COLO668 (cell line): ENCODE results near the gene MYCBP2.
"Not testable (repeated sequence)": the region's sequence is repeated elsewhere in the genome, so short reads cannot be mapped to it uniquely, and the experiment has no call there.

Source experiments
- DNase-seq: peaks from one replicate; lab custom pipeline; 2025; ENCODE audit not compliant: unreplicated experiment; lab: John Stamatoyannopoulos, UW

The MYCBP2 gene

GRCh38 chr13:77034881-77035280 lies 292.0 kb downstream of the MYCBP2 start:
- DNase-seq = no peak

GRCh38 chr13:77033717-77034302 lies 293.1 kb downstream of the MYCBP2 start:
- DNase-seq = no peak

GRCh38 chr13:77031656-77032243 lies 295.1 kb downstream of the MYCBP2 start:
- no peak for DNase-seq

- no peak for DNase-seq
These were observed 297.5 kb downstream of the MYCBP2 start for GRCh38 chr13:77029436-77029835.

- DNase-seq = peak; percentile 73
These were observed 298.7 kb downstream of the MYCBP2 start for GRCh38 chr13:77028202-77028601.

- peak; percentile 98 for DNase-seq
These were observed 299.9 kb downstream of the MYCBP2 start, which contains the start of gene FBXL3 for GRCh38 chr13:77026861-77027621. Gene FBXL3, minus strand, starts transcription at chr13:77027159. Its CDS starts 5,299 bp downstream, at chr13:77021860.

- peak; percentile 92 for DNase-seq
These were observed 300.5 kb downstream of the MYCBP2 start for GRCh38 chr13:77026255-77026860.

GRCh38 chr13:77022341-77022740 lies 304.6 kb downstream of the MYCBP2 start:
- DNase-seq = no peak

GRCh38 chr13:77019756-77020155 lies 307.1 kb downstream of the MYCBP2 start:
- no peak for DNase-seq

- no peak for DNase-seq
These were observed 309.8 kb downstream of the MYCBP2 start for GRCh38 chr13:77016888-77017623.

GRCh38 chr13:77016251-77016812 lies 310.6 kb downstream of the MYCBP2 start:
- DNase-seq = no peak

- DNase-seq = no peak
These were observed 311.8 kb downstream of the MYCBP2 start for GRCh38 chr13:77014906-77015685.

GRCh38 chr13:77013853-77014542 lies 312.9 kb downstream of the MYCBP2 start:
- DNase-seq = no peak

GRCh38 chr13:77009719-77010118 lies 317.2 kb downstream of the MYCBP2 start:
- not testable (repeated sequence) for DNase-seq

- DNase-seq = no peak
These were observed 317.9 kb downstream of the MYCBP2 start for GRCh38 chr13:77009011-77009410.

- not testable (repeated sequence) for DNase-seq
These were observed 318.6 kb downstream of the MYCBP2 start for GRCh38 chr13:77008337-77008736.

- no peak for DNase-seq
These were observed 324.2 kb downstream of the MYCBP2 start for GRCh38 chr13:77002590-77003190.

- no peak for DNase-seq
These were observed 324.8 kb downstream of the MYCBP2 start for GRCh38 chr13:77001963-77002587.
